HUES64 (cell line): ENCODE measurements around the gene SLC25A20.

ENCODE experiments used
- H3K27ac ChIP-seq: 2 replicates; pipeline ENCODE4 v1.7.0; 2013; ENCODE audit warnings: low read depth, low read length, inconsistent platforms
- H3K27me3 ChIP-seq: 2 replicates; pipeline ENCODE4 v1.6.1; 2013; ENCODE audit warnings: mild to moderate bottlenecking, low read length; ENCODE audit not compliant: insufficient read depth
- H3K36me3 ChIP-seq: 2 replicates; pipeline ENCODE4 v1.6.1; 2013; ENCODE audit warnings: mild to moderate bottlenecking, low read length; ENCODE audit not compliant: insufficient read depth
- H3K4me1 ChIP-seq: 2 replicates; pipeline ENCODE4 v1.6.1; 2013; ENCODE audit warnings: mild to moderate bottlenecking, low read length, moderate library complexity; ENCODE audit not compliant: insufficient read depth
- H3K4me3 ChIP-seq: 2 replicates; pipeline ENCODE4 v1.5.1; 2013; ENCODE audit warnings: mild to moderate bottlenecking, low read length, moderate library complexity
- H3K9ac ChIP-seq: 2 replicates; pipeline ENCODE4 v1.6.1; 2013; ENCODE audit warnings: mild to moderate bottlenecking, low read depth, low read length
- H3K9me3 ChIP-seq: 2 replicates; pipeline ENCODE4 v1.6.1; 2013; ENCODE audit warnings: low read depth, low read length; ENCODE audit not compliant: insufficient read depth
- WGBS: fragments of 150-250, 120-280 bp; methylation state at CpG from one replicate; pipeline ENCODE4 v1.1.7; 2013; ENCODE audit warnings: missing lambda C conversion rate; 5-methylcytosine and 5-hydroxymethylcytosine counted together

The SLC25A20 gene

GRCh38 chr3:48896936-48897335 lies 1.7 kb downstream of the SLC25A20 start:
- no peaks in the 10 kb centered on the region for H3K27me3 ChIP-seq
- 0 out of 2 replicates have a peak, but pooled peaks cover 4% of the 10 kb centered on the region for H3K4me1 ChIP-seq
- 99% methylated on average over 2 of the region's 2 CpGs for WGBS
- H3K4me3 ChIP-seq = no peak overlapping the region
- H3K9me3 ChIP-seq = no peaks in the 10 kb centered on the region
- H3K27ac ChIP-seq = no peak overlapping the region
- no peaks in the 10 kb centered on the region for H3K36me3 ChIP-seq
- H3K9ac ChIP-seq = no peak overlapping the region

- WGBS = 95% methylated on average over 6 of the region's 6 CpGs
- H3K27ac ChIP-seq = no peak overlapping the region
- no peak overlapping the region for H3K9ac ChIP-seq
- H3K9me3 ChIP-seq = no peaks in the 10 kb centered on the region
- 0 out of 2 replicates have a peak, but pooled peaks cover 4% of the 10 kb centered on the region for H3K4me1 ChIP-seq
- no peaks in the 10 kb centered on the region for H3K27me3 ChIP-seq
- H3K4me3 ChIP-seq = no peak overlapping the region
- H3K36me3 ChIP-seq = no peaks in the 10 kb centered on the region
Measured at GRCh38 chr3:48894516-48894915, 4.2 kb downstream of the SLC25A20 start.

GRCh38 chr3:48891606-48892005 lies 7.1 kb downstream of the SLC25A20 start:
- Histone ChIP-seq H3K27ac (no peak overlapping the region), H3K9me3 (no peaks in the 10 kb centered on the region), H3K36me3 (no peaks in the 10 kb centered on the region), H3K4me1 (no peaks in the 10 kb centered on the region), H3K4me3 (no peak overlapping the region), H3K27me3 (no peaks in the 10 kb centered on the region), H3K9ac (no peak overlapping the region)
- WGBS = 97% methylated on average over 8 of the region's 8 CpGs

GRCh38 chr3:48885753-48886152 lies 12.9 kb downstream of the SLC25A20 start:
- Histone ChIP-seq H3K4me3 (no peak overlapping the region), H3K27me3 (no peaks in the 10 kb centered on the region), H3K36me3 (no peaks in the 10 kb centered on the region), H3K9ac (no peak overlapping the region), H3K27ac (no peak overlapping the region), H3K9me3 (no peaks in the 10 kb centered on the region), H3K4me1 (no peaks in the 10 kb centered on the region)

GRCh38 chr3:48881652-48882114 lies 17.0 kb downstream of the SLC25A20 start:
- Histone ChIP-seq H3K36me3 (no peaks in the 10 kb centered on the region), H3K4me1 (no peaks in the 10 kb centered on the region), H3K9ac (no peak overlapping the region), H3K4me3 (no peak overlapping the region), H3K9me3 (no peaks in the 10 kb centered on the region), H3K27me3 (no peaks in the 10 kb centered on the region), H3K27ac (no peak overlapping the region)
- 94% methylated on average over 5 of the region's 5 CpGs for WGBS

- Histone ChIP-seq H3K36me3 (no peaks in the 10 kb centered on the region), H3K9me3 (no peaks in the 10 kb centered on the region), H3K4me3 (no peak overlapping the region), H3K9ac (no peak overlapping the region), H3K4me1 (no peaks in the 10 kb centered on the region), H3K27me3 (no peaks in the 10 kb centered on the region), H3K27ac (no peak overlapping the region)
- WGBS = 92% methylated on average over 3 of the region's 3 CpGs
Measured at GRCh38 chr3:48881006-48881405, 17.7 kb downstream of the SLC25A20 start.

- 93% methylated on average over 6 of the region's 6 CpGs for WGBS
Measured at GRCh38 chr3:48879994-48880377, 18.7 kb downstream of the SLC25A20 start.

GRCh38 chr3:48879307-48879993 lies 19.2 kb downstream of the SLC25A20 start:
- no peaks in the 10 kb centered on the region for H3K27me3 ChIP-seq
- H3K27ac ChIP-seq = no peak overlapping the region
- H3K4me1 ChIP-seq = no peaks in the 10 kb centered on the region
- WGBS = 90% methylated on average over 6 of the region's 6 CpGs
- no peaks in the 10 kb centered on the region for H3K36me3 ChIP-seq
- no peak overlapping the region for H3K4me3 ChIP-seq
- H3K9me3 ChIP-seq = no peaks in the 10 kb centered on the region
- no peak overlapping the region for H3K9ac ChIP-seq

More at GRCh38 chr3:48879994-48880377, 18.7 kb downstream of the SLC25A20 start:
- Histone ChIP-seq H3K27me3 (no peaks in the 10 kb centered on the region), H3K9ac (no peak overlapping the region), H3K4me1 (no peaks in the 10 kb centered on the region), H3K9me3 (no peaks in the 10 kb centered on the region), H3K27ac (no peak overlapping the region), H3K4me3 (no peak overlapping the region), H3K36me3 (no peaks in the 10 kb centered on the region)

GRCh38 chr3:48877671-48878070 lies 21.0 kb downstream of the SLC25A20 start:
- Histone ChIP-seq H3K4me3 (no peak overlapping the region), H3K9me3 (no peaks in the 10 kb centered on the region), H3K27ac (no peak overlapping the region), H3K9ac (no peak overlapping the region), H3K27me3 (no peaks in the 10 kb centered on the region), H3K36me3 (no peaks in the 10 kb centered on the region), H3K4me1 (no peaks in the 10 kb centered on the region)
- 96% methylated on average over 8 of the region's 8 CpGs for WGBS

GRCh38 chr3:48863122-48863521 lies 35.6 kb downstream of the SLC25A20 start:
- Histone ChIP-seq H3K4me3 (no peak overlapping the region), H3K9ac (no peak overlapping the region), H3K27ac (no peak overlapping the region), H3K4me1 (no peaks in the 10 kb centered on the region), H3K36me3 (no peaks in the 10 kb centered on the region), H3K9me3 (no peaks in the 10 kb centered on the region), H3K27me3 (no peaks in the 10 kb centered on the region)
- 91% methylated on average over 2 of the region's 3 CpGs for WGBS

- Histone ChIP-seq H3K9me3 (no peaks in the 10 kb centered on the region), H3K27ac (no peak overlapping the region), H3K9ac (no peak overlapping the region), H3K4me3 (no peak overlapping the region), H3K27me3 (no peaks in the 10 kb centered on the region), H3K4me1 (no peaks in the 10 kb centered on the region), H3K36me3 (no peaks in the 10 kb centered on the region)
- WGBS = 96% methylated on average over 2 of the region's 2 CpGs
Measured at GRCh38 chr3:48859206-48859605, 39.5 kb downstream of the SLC25A20 start.

GRCh38 chr3:48858709-48859108 lies 40.0 kb downstream of the SLC25A20 start:
- Histone ChIP-seq H3K4me1 (no peaks in the 10 kb centered on the region), H3K36me3 (no peaks in the 10 kb centered on the region), H3K9me3 (no peaks in the 10 kb centered on the region), H3K9ac (no peak overlapping the region), H3K27ac (no peak overlapping the region), H3K27me3 (no peaks in the 10 kb centered on the region), H3K4me3 (no peak overlapping the region)
- WGBS = 91% methylated on average over 2 of the region's 2 CpGs
